Measurements from ENCODE around the gene R3HDM2.

GRCh38 chr12:57224278-57224972, 206.4 kb downstream of the R3HDM2 start:
- TF ChIP-seq CTCF (IDR thresholded peaks at IDR 0.05) (no peak), EZH2 (IDR thresholded peaks at IDR 0.05; ENCODE audit: borderline replicate concordance, insufficient read depth, low read depth, low read length, poor library complexity, severe bottlenecking) (no peak)

All from B cell (primary cell).